ENCODE results near the gene ELF4. TPM values are rescaled to one million over a fixed set of nuclear protein-coding genes. Genes with fewer than 3 reads are reported as not detected.

The ELF4 gene
- total and polyA plus RNA-seq, 2 experiments from 2014 or later = 0.50 to 1.8 TPM

- TF ChIP-seq, protein P1, sequence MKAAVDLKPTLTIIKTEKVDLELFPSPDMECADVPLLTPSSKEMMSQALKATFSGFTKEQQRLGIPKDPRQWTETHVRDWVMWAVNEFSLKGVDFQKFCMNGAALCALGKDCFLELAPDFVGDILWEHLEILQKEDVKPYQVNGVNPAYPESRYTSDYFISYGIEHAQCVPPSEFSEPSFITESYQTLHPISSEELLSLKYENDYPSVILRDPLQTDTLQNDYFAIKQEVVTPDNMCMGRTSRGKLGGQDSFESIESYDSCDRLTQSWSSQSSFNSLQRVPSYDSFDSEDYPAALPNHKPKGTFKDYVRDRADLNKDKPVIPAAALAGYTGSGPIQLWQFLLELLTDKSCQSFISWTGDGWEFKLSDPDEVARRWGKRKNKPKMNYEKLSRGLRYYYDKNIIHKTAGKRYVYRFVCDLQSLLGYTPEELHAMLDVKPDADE (IDR thresholded peaks at IDR 0.05) = no peak
- TF ChIP-seq JUNB (IDR thresholded peaks at IDR 0.05; ENCODE audit: unreplicated experiment) = no peak
- TF ChIP-seq ZNF114 (CRISPR knock-in tag; IDR thresholded peaks at IDR 0.05) = no peak
- TF ChIP-seq EZH2 (IDR thresholded peaks at IDR 0.05; ENCODE audit: low read depth, unreplicated experiment) = no peak
- TF ChIP-seq, protein P2, sequence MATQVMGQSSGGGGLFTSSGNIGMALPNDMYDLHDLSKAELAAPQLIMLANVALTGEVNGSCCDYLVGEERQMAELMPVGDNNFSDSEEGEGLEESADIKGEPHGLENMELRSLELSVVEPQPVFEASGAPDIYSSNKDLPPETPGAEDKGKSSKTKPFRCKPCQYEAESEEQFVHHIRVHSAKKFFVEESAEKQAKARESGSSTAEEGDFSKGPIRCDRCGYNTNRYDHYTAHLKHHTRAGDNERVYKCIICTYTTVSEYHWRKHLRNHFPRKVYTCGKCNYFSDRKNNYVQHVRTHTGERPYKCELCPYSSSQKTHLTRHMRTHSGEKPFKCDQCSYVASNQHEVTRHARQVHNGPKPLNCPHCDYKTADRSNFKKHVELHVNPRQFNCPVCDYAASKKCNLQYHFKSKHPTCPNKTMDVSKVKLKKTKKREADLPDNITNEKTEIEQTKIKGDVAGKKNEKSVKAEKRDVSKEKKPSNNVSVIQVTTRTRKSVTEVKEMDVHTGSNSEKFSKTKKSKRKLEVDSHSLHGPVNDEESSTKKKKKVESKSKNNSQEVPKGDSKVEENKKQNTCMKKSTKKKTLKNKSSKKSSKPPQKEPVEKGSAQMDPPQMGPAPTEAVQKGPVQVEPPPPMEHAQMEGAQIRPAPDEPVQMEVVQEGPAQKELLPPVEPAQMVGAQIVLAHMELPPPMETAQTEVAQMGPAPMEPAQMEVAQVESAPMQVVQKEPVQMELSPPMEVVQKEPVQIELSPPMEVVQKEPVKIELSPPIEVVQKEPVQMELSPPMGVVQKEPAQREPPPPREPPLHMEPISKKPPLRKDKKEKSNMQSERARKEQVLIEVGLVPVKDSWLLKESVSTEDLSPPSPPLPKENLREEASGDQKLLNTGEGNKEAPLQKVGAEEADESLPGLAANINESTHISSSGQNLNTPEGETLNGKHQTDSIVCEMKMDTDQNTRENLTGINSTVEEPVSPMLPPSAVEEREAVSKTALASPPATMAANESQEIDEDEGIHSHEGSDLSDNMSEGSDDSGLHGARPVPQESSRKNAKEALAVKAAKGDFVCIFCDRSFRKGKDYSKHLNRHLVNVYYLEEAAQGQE (IDR thresholded peaks at IDR 0.05; ENCODE audit: unreplicated experiment) = no peak
Measured at GRCh38 chrX:130106071-130106470, 4.2 kb downstream of the ELF4 start (continued).

DNA sequence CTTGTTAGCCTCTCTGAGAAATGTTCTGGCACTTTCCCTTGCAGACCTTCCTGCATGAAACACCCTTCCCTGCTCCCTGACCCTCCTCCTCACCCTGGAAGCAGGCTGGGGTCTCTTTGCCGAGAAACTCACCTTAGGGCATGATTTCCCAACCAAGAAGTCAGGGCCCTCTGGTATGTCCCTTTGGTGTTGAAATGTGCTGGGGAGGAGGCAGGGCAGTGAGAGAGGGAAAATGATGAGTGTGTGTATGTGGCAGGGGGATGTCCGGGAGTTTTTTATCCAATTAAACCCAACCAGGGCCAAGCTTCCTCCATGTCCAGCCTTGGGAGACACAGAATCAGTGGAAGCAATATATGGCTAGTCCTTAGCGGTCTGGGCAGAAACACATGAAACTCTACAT, 5.1 kb downstream of the ELF4 start:
- H3K27ac Mint-ChIP-seq = no peak overlapping the region
- no peak for TF ChIP-seq POLR2AphosphoS5 (IDR thresholded peaks at IDR 0.05; ENCODE audit: low read depth)
- no peak overlapping the region for H3K4me2 ChIP-seq
- peaks cover 24% of the 10 kb centered on the region for H3K27me3 ChIP-seq (ENCODE audit: insufficient read depth)
- no peak overlapping the region for H3K4me3 Mint-ChIP-seq
- peaks cover 18% of the 10 kb centered on the region; the same call in 2 of the 3 replicates for H3K4me1 Mint-ChIP-seq
- no peak overlapping the region for H3K4me3 ChIP-seq
- H2AFZ ChIP-seq = no peak overlapping the region
- H3F3A ChIP-seq (replicated peaks; ENCODE audit: low read depth) = no peaks in the 10 kb centered on the region
- DNase-seq (ENCODE audit: low spot score) (no peak), ATAC-seq (no peak)
- H3K4me1 ChIP-seq (ENCODE audit: insufficient read depth) = no peaks in the 10 kb centered on the region; the same call in 1 of the 2 replicates
- no peaks in the 10 kb centered on the region for H3K36me3 Mint-ChIP-seq (ENCODE audit: low read depth)
- no peaks in the 10 kb centered on the region for H3K79me2 ChIP-seq (replicated peaks; ENCODE audit: insufficient read depth)
- peaks cover 25% of the 10 kb centered on the region for H3K27me3 Mint-ChIP-seq (ENCODE audit: insufficient read depth, low read depth, poor library complexity)
- H3K9me2 ChIP-seq (ENCODE audit: insufficient read depth) = no peaks in the 10 kb centered on the region
- no peaks in the 10 kb centered on the region for H3K9me3 Mint-ChIP-seq
- H4K20me1 ChIP-seq (replicated peaks; ENCODE audit: insufficient read depth) = no peaks in the 10 kb centered on the region
- no peaks in the 10 kb centered on the region for H3K36me3 ChIP-seq (ENCODE audit: insufficient read depth)
- no peak overlapping the region for H3K27ac ChIP-seq (ENCODE audit: low read depth)

DNA sequence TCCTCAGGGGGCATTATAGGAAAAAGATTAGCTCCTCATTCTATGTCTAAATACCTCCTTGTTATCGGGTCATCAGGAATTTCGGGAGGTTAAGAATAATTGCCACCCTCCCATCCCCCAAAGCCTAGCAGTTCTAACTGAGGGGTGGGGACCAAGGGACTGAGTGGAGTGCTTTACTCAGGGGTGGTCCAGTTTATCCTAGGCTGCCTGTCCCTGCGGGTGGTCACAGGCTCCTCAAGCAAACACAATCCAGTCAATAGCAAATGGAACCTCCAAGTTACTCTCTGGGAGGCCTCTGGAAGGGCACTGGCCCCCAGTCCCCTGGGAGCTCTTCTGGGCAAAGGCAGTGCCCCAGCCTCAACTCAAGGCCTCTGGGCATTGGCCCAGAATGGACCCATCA, 6.7 kb downstream of the ELF4 start:
- no peaks in the 10 kb centered on the region for H4K20me1 ChIP-seq (replicated peaks; ENCODE audit: insufficient read depth)
- H3K27me3 ChIP-seq (ENCODE audit: insufficient read depth) = peaks cover 8% of the 10 kb centered on the region; the same call in 1 of the 2 replicates
- no peak overlapping the region for H3K4me3 Mint-ChIP-seq
- H2AFZ ChIP-seq = no peak overlapping the region
- no peaks in the 10 kb centered on the region; the same call in 1 of the 2 replicates for H3K4me1 ChIP-seq (ENCODE audit: insufficient read depth)
- H3F3A ChIP-seq (replicated peaks; ENCODE audit: low read depth) = no peaks in the 10 kb centered on the region
- no peak overlapping the region for H3K4me3 ChIP-seq
- H3K9me2 ChIP-seq (ENCODE audit: insufficient read depth) = no peaks in the 10 kb centered on the region
- no peak overlapping the region for H3K27ac ChIP-seq (ENCODE audit: low read depth)
- no peaks in the 10 kb centered on the region for H3K36me3 Mint-ChIP-seq (ENCODE audit: low read depth)
- no peaks in the 10 kb centered on the region for H3K36me3 ChIP-seq (ENCODE audit: insufficient read depth)
- DNase-seq (ENCODE audit: low spot score) (peak; percentile 28), ATAC-seq (peak; percentile 43; the same call in 1 of the 3 replicates)
- peaks cover 13% of the 10 kb centered on the region for H3K27me3 Mint-ChIP-seq (ENCODE audit: insufficient read depth, low read depth, poor library complexity)
- no peaks in the 10 kb centered on the region for H3K9me3 Mint-ChIP-seq
- H3K4me2 ChIP-seq = no peak overlapping the region
- H3K4me1 Mint-ChIP-seq = peaks cover 20% of the 10 kb centered on the region; the same call in 2 of the 3 replicates
- H3K79me2 ChIP-seq (replicated peaks; ENCODE audit: insufficient read depth) = no peaks in the 10 kb centered on the region
- H3K27ac Mint-ChIP-seq = no peak overlapping the region
- TF ChIP-seq, protein P3, sequence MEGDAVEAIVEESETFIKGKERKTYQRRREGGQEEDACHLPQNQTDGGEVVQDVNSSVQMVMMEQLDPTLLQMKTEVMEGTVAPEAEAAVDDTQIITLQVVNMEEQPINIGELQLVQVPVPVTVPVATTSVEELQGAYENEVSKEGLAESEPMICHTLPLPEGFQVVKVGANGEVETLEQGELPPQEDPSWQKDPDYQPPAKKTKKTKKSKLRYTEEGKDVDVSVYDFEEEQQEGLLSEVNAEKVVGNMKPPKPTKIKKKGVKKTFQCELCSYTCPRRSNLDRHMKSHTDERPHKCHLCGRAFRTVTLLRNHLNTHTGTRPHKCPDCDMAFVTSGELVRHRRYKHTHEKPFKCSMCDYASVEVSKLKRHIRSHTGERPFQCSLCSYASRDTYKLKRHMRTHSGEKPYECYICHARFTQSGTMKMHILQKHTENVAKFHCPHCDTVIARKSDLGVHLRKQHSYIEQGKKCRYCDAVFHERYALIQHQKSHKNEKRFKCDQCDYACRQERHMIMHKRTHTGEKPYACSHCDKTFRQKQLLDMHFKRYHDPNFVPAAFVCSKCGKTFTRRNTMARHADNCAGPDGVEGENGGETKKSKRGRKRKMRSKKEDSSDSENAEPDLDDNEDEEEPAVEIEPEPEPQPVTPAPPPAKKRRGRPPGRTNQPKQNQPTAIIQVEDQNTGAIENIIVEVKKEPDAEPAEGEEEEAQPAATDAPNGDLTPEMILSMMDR (conservative IDR thresholded peaks at IDR 0.05; ENCODE audit: low read depth in 2 of 2) = no peak
- TF ChIP-seq, protein P1 (IDR thresholded peaks at IDR 0.05) = no peak
- TF ChIP-seq, protein P2 (IDR thresholded peaks at IDR 0.05; ENCODE audit: unreplicated experiment) = no peak
- TF ChIP-seq EZH2phosphoT487 (IDR thresholded peaks at IDR 0.05; ENCODE audit: unreplicated experiment) = no peak
- TF ChIP-seq ZNF114 (CRISPR knock-in tag; IDR thresholded peaks at IDR 0.05) = no peak
- no peak for TF ChIP-seq EZH2 (IDR thresholded peaks at IDR 0.05; ENCODE audit: low read depth, unreplicated experiment)
- no peak for TF ChIP-seq CREB1 (CRISPR knock-in tag; IDR thresholded peaks at IDR 0.05; ENCODE audit: low read depth)
- TF ChIP-seq JUNB (IDR thresholded peaks at IDR 0.05; ENCODE audit: unreplicated experiment) = no peak
